T-helper 1 cell treated with Interleukin-12 subunit alpha and Interleukin-12 subunit beta and Interleukin-4 antibody, amounts not matched to agents 30 ng/mL and 1 ng/mL, for 36 hours (primary cell): Measurements from ENCODE around the gene HDGFL3. TPM values are rescaled to one million over a fixed set of nuclear protein-coding genes. Genes with fewer than 3 reads are reported as not detected.
"Not testable (repeated sequence)": the region's sequence is repeated elsewhere in the genome, so short reads cannot be mapped to it uniquely, and the experiment has no call there.

Experiments
- intact Hi-C: fragments of 100-400 bp; cut with micrococcal nuclease; formaldehyde crosslinking; loops from one replicate; pipeline ENCODE4 v1.15.1; 2024
- total RNA-seq: library from RNA; stranded (reverse); gene quantifications from 2 replicates; pipeline ENCODE4 v1.2.3, GENCODE V29; 2022

Gene HDGFL3
- total RNA-seq = 82.3 and 87.0 TPM in 2 replicates

GRCh38 chr15:83207660-83208366 lies at the start of gene HDGFL3:
HDGFL3 (minus strand) TSS chr15:83207823; CDS start chr15:83207414, 409 bp downstream.
- intact Hi-C loops = loop anchor here (1.0 to 10.0 kb wide), 6 partner anchors 9 to 663 kb away; partner anchors contain the start of genes BTBD1, C15orf40, RPS17 and WHAMM

GRCh38 chr15:83250781-83251180 lies 43.2 kb upstream of the HDGFL3 start:
- intact Hi-C loops = no loop called here

- intact Hi-C loops = no loop called here
Measured at GRCh38 chr15:83249030-83249343, 41.4 kb upstream of the HDGFL3 start.

DNA sequence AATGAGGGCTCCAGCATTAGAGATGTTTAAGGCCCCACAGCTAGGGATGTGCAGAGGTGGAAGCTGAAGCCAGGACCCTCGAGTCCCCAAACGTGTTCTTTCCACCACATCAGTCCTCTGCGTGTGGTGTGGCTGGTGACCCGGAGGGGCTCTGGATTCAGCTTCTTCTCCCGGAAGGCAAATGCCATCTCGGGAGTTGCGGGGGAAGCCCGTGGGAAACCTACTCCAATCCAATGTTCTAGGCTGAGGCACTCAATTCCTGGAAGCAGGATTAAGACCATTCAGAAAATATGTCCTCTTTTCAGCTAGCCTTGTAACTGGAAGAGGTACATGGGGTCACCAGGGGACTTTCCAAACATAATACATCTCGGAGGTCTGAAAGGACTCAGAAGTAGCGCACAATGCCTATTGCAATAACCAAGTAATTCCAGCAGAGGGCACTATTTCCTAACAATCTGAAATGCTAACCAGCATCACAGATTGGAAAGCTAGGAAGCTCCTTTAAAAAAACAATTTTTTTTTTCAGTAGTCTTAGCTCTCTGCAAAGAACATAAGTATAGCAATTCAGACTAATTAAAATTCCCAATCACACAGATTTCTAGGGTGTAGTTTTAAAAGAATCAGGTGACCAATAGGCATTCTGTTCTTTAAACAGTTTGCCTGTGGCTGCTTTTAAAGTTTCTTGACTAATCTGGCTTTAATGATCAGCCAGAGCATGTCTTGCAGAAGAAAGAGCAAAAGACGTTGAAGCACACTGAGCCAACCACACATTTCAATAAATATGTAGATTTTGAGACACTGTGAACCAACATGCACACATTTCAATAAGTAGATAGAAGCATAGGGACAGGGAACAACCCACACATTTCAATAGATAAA lies 40.8 kb upstream of the HDGFL3 start:
- intact Hi-C loops = loop anchor here (1.0 kb wide), 5 partner anchors 132 to 324 kb away; partner anchors contain the start of gene C15orf40

DNA sequence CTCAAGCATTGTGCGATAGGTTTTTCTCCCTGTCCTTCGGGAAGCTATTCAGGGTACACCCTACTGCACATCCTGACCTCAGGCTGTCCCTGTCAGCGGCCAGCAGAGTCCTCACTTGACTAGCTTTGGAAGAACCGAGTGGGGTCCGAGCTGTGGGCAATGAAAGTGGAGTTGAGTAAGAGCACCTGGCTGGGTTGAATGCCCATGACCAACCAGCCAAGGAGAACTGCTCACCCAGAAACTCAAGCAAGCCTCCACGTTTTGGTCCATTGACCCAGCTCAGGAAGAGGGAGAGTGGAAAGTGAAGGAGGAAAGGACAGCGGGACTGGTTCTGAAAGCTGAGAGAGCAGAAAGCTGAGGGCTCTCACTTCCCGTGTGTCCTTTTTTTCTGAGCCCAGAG lies 36.0 kb upstream of the HDGFL3 start:
- intact Hi-C loops = no loop called here

DNA sequence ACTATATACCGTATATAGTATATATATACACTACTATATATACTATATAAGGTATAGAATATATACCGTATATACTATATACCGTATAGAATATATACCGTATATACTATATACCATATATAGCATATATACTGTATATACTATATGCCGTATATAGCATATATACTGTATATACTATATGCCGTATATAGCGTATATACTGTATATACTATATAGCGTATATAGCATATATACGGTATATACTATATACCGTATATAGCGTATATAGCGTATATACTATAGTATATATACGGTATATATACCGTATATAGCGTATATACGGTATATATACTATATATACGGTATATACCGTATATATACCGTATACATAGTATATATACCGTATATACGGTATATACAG lies 22.6 kb upstream of the HDGFL3 start:
- intact Hi-C loops = no loop called here

DNA sequence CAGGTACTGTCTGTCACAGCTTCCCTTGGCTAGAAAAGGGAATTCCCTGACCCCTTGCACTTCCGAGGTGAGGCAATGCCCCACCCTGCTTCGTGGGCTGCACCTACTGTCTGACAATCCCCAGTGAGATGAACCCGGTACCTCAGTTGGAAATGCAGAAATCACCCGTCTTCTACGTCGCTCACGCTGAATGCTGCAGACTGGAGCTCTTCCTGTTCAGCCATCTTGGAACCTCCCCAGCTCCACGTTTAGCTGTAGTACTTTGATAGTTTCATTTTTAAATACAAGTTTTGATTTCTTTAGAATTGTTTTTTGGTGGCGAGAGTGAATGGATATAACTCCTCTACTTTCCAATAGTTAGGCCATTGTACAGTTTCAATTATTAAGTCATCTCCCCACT lies 17.8 kb upstream of the HDGFL3 start:
- intact Hi-C loops = no loop called here

- intact Hi-C loops = not testable (repeated sequence)
Measured at GRCh38 chr15:83221781-83222180, 14.2 kb upstream of the HDGFL3 start.

DNA sequence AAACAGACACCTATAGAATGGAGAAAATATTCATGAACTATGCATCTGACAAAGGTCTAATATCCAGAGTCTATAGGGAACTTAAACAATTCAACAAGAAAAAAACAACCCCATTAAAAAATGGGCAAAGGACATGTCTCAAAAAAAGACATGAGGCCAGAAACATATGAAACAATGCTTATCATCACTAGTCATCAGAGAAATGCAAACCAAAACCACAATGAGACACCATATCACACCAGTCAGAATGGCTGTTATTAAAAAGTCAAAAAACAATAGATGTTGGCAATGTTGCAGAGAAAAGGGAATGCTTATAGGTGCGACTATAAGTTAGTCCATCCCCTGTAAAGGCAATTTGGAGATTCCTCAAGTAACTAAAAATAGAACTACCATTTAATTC lies 11.4 kb upstream of the HDGFL3 start:
- intact Hi-C loops = no loop called here

DNA sequence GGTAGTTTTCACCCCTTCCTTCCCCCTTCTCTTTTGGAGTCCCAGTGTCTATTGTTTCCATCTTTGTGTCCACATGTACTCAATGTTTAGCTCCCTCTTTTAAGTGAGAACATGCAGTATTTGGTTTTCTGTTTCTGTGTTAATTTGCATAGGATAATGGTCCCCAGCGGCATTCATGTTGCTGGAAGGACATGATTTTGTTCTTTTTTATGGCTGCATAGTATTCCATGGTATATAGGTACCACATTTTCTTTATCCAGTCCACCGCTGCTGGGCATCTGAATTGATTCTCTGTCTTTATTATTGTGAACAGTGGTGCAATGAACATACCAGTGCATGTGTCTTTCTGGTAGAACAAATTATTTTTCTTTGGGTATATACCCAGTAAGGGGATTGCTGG lies 7.7 kb upstream of the HDGFL3 start:
- intact Hi-C loops = no loop called here

GRCh38 chr15:83210619-83211018 lies 3.0 kb upstream of the HDGFL3 start:
- intact Hi-C loops = no loop called here

DNA sequence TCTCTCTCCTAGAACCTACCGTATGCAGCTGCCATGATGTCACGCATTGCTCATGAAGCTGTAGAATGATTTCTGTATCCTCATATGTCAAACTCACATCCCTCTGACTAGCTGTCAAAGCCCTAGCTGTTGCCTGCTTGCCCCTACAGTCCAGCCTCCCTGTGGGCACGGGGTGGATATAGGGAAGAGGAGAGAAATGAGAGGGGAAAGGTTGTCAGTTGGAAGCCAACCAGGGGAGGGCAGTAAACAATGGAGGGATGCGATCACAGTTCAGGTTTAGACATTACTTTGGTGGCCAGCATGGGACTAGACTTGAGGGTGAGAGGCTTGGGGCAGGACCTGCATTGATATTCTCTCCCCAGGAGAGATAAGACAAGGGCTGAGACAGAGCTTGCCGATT lies 1.7 kb upstream of the HDGFL3 start:
- intact Hi-C loops = loop anchor here (10.0 kb wide), 1 partner anchor 665 kb away; the partner anchor contains the start of gene RPS17

DNA sequence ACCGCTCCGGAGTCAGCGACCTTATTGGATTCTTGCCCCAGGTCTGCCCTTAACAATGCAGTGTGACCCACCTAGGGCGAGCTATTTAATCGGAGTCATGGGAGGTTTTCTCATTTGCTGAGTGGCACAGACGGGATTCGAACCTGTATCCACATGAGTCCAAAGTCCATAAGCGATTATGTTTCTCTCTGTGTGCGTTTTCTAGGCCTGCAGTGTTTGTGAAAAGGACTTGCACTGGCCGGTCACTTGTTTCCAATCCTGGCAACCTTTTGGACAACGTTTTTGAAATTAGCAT lies 691 bp upstream of the HDGFL3 start:
- intact Hi-C loops = loop anchor here (1.0 to 10.0 kb wide), 3 partner anchors 9 to 664 kb away; partner anchors contain the start of genes C15orf40 and RPS17

GRCh38 chr15:83207009-83207659 lies 489 bp downstream of the HDGFL3 start:
- intact Hi-C loops = loop anchor here (1.0 to 10.0 kb wide), 4 partner anchors 98 to 662 kb away; partner anchors contain the start of genes BTBD1, RPS17 and WHAMM

GRCh38 chr15:83206526-83207008 lies 1.1 kb downstream of the HDGFL3 start:
- intact Hi-C loops = loop anchor here (1.0 to 10.0 kb wide), 5 partner anchors 41 to 662 kb away; partner anchors contain the start of genes BTBD1, RPS17 and WHAMM

DNA sequence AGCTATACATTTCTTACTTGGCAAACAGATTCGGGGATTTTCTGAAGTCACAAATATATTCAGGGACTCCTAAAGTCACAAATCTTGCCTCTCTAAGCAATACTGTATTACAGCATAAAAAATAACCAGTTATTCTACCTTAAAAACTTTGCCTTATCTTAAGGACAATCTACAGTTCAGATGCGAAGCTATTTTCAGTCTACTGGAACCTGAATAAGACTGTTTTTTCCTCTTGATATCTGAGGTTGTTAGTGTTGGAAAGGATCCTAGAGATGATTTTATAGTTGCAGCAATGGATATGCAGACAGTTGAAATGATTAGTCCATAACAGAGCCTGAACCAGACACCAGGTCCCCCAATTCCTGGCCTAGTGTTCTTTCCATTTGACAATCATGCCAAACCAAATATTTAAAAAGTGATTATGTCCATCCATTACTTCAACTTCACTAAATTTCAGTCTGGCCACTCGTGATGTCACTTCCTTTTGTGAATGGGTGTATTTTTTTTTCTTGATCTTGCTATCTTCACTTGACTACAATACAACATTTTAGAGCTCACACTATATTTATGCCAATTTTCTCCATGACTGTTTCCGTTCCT lies 1.8 kb downstream of the HDGFL3 start:
- intact Hi-C loops = loop anchor here (1.0 to 10.0 kb wide), 4 partner anchors 41 to 661 kb away; partner anchors contain the start of genes RPS17 and WHAMM

DNA sequence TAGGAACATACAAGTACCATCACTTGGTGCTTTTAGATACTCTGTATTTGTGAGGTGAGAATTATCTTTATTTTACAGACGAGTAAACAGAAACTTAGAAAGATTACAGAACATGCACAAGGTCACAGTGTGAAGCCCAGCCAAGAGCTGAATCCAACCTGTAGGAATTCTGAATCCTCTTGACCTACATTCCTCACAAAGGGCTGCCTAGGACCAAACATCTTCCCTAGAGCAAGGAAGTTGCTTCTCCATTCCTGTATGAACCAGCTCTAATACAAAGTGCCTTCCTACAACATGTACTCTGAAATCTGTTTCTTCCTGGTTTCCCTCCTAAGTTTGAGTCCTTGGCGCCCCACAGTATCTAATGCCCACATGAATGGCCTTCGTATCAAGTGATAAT lies 2.9 kb downstream of the HDGFL3 start:
- intact Hi-C loops = loop anchor here (10.0 kb wide), 1 partner anchor 660 kb away; the partner anchor contains the start of gene RPS17

DNA sequence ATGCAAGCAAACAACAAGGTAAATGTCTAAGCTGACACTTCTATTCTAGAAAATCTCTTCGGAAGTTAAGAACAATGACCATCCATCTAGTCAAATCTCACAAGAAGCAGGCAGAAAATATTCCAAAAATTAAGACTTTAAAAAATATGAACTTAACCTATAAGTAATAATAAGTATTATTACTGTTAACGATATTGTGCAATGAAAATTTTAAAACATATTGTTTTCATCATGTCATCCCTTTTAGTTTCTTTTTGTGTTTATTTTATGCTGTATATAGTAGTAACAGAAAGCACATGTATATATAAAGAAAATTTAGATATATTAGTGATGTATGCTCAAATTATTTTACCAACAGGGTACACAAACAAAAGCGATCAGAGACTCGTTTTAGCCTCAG lies 4.1 kb downstream of the HDGFL3 start:
- intact Hi-C loops = loop anchor here (10.0 kb wide), 1 partner anchor 659 kb away; the partner anchor contains the start of gene RPS17

- intact Hi-C loops = loop anchor here (10.0 kb wide), 1 partner anchor 656 kb away; the partner anchor contains the start of gene RPS17
Measured at GRCh38 chr15:83200589-83200988, 7.0 kb downstream of the HDGFL3 start.

DNA sequence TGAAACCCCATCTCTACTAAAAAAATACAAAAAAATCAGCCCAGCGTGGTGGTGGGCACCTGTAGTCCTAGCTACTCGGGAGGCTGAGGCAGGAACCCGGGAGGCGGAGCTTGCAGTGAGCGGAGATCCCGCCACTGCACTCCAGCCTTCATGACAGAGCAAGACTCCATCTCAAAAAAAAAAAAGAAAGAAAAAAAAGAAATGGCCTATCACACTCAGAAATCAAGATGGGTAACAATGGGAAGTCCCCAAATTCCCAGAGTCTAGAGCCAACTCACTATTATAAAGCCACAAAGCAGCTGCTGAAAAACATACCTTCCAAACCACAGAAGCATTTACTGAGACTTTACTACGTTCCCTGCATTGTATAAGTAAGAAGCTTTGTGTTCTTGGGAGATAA lies 7.5 kb downstream of the HDGFL3 start:
- intact Hi-C loops = loop anchor here (10.0 kb wide), 1 partner anchor 655 kb away; the partner anchor contains the start of gene RPS17

GRCh38 chr15:83199288-83199687 lies 8.3 kb downstream of the HDGFL3 start:
- intact Hi-C loops = loop anchor here (1.0 kb wide), 3 partner anchors 9 to 388 kb away; no protein-coding TSS in a partner anchor
